Posterior cingulate gyrus (tissue), 11 donors: ENCODE data around the gene EVL.

Experiments
- DNase-seq, 10 donors: peaks; one replicate each; pipeline versions ENCODE4 v3.0.0 to v3.0.0-alpha.2; 2020 to 2021; ENCODE audit warnings: mixed read lengths in 3 of 10
- intact Hi-C: fragments of 100-400 bp; cut with DNase I; formaldehyde crosslinking; loops from one replicate; pipeline ENCODE4 v1.15.1; 2023

EVL gene

DNA sequence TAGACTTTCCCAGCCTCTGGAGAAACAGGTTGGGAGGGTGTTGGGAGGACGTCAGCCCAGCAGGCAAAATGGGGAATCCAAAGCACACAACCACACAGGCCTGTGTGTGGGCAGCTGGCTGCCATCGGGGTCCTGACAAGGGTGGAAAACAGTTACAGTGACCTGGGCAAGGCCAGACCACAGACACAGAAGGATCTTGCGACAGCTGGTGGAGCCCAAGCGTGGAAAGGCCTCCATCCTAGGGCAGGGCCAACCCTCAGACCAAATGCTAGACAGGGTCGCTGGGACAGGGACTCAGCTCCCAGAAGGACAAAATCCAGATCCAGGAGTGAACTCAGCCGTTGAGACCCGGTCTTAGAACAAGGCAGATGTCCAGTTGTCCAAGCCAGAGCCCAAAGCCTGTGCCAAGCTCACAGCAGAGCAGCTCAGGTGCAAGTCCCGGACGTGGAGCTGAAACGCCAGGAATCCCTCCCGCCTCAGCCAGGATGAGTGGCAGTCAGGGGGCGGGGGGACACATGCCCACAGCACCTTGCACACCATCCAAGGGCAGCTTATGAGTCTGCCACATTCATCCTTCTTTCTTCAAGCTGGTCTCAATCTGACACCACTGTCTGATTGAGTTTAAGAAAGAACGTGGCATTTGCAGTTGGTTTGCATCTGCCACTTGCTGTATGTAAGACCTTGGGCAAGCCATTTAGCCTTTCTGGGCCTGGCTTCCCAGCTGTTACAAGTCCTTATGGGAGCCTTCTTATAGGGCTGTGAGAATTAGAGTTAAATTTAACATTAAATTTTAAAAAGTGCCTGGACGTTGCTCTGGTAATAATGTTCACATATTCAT, 56.6 kb downstream of the EVL start:
- intact Hi-C loops: no loop called here
- DNase-seq: no peak

DNA sequence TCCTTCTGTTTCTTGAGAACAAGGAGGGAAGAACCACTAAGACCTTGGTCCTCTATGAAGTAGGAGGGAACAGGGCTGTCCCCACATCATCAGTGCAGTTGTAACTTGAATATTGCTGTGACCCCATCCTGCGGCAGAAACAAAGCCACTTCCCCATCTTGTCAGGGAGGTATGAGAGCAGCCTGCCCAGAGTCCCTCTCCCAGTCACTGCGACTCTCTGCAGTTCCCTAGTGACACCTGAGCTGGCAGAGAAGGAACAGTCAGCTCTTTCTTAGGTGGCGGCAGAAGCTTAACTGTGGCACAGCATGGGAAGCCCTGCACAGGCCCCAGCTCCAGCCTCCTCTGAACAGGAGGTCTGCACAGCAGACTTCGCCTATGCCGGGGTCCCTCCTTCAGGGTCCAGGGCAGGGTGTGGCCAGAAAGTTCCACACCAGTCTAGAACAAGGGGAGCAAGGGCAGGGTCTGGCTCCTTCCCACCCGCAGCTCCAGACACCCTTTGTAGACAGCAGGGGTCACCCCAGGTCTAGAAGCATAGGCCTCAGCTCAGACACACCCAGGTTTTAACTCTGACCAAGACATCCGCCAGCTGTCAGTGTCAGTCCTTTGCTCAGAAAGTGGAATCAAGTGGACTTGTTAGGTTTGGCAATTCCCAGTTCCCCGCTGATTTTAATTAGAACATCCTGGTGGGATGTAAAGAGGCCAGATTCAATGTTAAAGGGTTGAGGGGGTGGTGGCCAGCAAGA, 57.4 kb downstream of the EVL start:
- DNase-seq: no peak
- intact Hi-C loops: no loop called here

DNA sequence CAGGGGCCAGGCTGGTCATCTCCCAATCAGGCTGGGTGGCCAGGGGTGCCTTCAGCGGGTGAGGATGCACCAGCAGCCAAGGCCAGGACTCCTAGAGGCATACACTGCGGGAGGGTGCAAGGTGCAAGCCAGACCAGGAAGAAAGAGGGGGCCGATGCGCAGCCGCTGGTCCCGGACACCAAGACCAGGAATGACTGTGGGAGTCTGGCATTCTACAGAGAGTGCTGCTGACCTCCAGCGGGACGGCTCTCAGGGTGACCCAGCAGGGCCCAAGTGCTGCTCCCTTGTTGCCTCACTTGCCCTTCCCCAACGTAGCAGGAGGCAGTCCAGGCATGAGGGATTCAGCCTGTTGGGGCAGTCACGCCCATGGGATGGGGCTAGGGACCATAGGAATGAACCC, 58.4 kb downstream of the EVL start:
- no peak for DNase-seq
- intact Hi-C loops: no loop called here

DNA sequence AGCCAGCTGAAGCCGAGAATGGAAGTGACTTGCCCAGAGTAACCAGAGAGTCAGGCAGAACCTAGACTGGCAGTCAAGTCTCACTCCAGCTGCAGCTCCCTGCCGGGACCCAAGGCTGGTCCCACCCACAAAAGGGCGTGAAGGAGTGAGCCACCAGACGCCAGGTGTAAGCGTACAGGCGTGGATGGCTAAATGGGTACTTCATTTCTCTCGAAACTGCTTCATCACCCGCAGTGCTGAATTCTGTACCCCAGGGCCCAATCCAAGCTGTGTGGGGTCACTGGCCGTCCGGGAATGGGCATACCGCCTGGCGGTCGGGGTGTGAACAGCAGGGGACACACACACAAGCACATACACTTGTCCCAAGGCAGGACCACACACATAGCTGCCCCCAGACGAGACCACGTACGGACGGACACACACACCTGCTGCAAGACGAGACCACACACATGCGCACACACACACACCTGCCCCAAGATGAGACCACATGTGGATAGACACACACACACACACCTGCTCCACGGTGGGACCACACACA, 59.4 kb downstream of the EVL start:
- intact Hi-C loops: no loop called here
- DNase-seq: no peak

DNA sequence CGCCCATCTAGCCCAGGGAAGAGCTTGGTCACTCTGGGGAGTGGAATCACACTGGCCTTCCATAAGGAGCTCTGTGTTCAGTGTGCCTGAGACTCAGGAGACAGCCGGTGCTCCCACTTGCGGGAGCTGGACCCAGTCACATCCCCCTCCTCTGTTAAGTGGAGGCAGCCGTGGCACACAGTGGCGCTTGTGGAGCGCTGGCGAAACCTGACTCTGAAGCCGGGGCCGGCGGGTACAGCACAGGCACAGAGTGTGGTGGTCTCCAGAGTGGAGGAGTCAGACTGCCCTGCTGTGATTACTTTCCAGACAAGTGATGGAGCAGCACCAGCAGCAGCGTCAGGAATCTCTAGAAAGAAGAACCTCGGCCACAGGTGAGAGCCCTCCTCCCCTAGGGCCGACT, 61.2 kb downstream of the EVL start:
- DNase-seq: no peak
- intact Hi-C loops: no loop called here

DNA sequence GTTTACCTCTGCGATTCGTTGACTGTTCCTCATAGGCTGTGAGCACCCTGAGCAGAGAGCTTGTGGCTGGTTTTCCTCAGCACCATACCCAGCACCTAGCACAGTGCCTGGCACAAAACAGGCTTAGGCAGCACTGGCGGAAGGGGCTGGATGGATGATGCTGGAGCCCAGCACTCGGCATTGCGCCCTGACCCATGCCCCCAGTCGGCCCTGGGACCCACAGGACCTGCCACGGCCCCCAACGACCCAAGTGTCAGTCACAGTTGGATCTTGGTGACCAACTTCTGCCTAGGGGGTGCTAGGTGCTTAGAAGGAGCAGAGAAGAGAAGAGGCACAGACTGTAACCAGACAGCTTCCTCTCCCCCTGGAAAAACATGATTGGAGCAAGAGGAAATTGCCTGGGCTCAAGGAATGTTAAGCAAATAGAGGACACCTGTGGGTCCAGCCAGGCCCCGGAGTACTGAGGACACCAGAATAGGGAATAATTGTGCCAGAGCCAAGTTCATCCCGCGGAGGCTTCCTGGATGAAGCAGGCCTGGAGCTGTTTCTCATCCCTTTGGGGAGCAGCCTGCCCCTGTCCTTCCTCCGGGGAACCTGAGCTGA, 62.7 kb downstream of the EVL start:
- intact Hi-C loops: no loop called here

DNA sequence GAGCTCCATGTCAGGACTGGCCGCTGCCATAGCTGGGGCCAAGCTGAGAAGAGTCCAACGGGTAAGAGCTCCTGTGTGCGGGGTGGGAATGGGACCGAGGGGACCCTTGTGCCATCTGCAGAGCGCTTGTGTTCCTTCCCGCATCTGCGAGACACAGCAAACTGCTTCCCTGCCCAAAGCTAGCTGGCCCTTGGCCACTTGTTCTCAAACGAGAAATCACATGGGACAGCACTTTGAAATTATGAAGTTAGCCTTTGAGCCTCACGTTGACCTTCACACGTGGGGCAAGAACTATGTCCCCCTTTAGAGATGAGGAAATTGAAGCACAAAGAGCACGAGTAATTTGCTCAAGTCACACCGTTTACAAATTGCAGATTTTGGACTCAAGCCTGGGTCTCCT, 63.5 kb downstream of the EVL start:
- DNase-seq: no peak
- intact Hi-C loops: no loop called here

More for the DNA sequence above, 62.7 kb downstream of the EVL start:
- no peak for DNase-seq

DNA sequence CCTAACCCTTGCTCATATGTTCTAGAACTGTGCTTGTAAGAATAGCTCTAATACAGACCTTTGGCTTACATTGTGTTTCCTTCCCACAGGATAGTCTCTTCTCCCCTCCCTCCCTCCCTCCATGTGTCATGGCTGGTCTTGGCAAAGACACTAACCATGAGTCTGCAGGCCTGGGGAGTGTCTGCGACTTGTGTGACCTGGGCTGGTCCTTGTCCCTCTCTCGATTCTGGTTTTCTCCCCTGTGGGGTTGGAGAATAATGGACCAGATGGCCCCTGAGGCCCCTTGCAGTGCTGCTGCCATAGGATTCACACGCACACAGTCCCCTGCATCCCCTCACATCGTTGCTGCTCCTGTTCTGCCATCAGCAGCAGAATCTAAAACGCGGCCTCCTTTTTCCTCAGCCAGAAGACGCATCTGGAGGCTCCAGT, 64.0 kb downstream of the EVL start:
- DNase-seq: no peak
- intact Hi-C loops: no loop called here

DNA sequence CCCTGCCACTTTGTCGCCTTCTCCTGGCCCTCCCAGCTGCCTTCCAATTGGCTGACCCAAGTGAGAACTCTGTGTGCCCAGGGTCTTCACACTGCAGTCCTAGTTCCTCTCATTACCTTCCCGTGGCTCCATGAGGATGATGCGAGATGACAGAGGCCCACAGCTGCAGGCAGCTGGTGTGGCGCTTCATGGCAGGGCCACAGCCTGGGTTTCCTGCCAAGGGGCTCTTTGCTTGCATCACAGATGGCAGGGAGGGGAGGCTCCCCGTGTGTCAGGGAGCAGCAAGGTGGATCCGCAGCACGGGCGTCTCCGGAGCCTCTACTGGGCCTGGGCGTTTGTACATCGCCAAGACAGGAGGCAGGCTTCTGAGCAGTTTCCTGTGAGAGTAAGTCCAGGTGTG, 65.3 kb downstream of the EVL start:
- intact Hi-C loops: no loop called here
- no peak for DNase-seq

DNA sequence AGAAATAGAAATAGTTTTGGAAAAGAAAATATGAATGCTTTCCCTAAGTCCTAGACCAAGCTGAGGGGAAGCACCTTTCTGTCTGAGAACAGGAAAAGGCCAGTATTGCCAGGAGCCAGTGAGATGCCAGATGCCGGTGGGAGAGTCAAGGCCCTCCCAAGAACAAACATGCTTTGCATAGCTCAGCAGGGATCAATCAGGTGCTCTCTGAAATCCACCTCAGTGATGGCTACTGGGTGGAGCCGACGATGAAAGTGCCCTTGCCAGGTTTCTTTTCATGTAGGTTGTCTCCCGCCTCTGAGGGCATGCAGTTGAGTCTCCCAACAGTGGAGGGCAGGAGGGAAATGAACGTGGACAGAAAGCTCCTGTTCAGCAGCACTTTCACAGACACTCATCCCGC, 66.0 kb downstream of the EVL start:
- intact Hi-C loops: no loop called here
- peak in 1 of 10 donors; percentile 48 for DNase-seq

DNA sequence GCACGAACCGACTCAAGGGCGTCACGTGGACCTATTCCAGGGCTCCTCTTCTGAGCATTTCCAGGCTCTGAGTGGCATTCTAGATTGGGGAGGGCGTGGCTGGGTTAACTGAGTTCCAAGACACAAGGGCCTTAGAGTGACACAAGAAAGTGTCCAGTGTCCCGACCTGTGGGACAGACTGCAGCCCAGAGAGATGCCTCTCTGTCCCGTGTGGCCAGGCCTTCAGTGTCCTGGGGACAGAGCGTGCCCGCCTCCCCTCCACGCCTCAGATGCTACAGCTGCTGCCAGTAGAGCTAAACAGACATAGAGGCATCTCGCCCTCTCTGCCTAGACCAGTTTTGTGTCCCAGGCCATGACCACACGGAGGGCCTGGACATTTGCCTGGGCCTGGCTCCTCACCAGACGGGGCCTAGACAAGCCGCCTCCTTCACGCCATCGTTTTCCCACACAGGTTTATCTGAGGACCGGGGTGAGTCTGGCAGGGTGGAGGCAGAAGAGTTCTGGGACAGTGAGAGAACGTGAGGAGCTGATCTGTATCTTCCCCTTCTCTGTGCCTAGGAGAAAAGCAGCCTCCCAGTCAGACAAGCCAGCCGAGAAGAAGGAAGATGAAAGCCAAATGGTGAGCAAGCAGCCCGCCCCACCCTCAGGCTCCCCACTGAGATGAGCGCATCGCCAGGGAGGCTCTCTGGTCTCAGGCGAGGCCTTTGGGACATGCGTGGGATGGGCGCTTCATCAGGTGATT, 67.1 kb downstream of the EVL start:
- peak in 1 of 10 donors; percentile 39 for DNase-seq
- intact Hi-C loops: no loop called here

DNA sequence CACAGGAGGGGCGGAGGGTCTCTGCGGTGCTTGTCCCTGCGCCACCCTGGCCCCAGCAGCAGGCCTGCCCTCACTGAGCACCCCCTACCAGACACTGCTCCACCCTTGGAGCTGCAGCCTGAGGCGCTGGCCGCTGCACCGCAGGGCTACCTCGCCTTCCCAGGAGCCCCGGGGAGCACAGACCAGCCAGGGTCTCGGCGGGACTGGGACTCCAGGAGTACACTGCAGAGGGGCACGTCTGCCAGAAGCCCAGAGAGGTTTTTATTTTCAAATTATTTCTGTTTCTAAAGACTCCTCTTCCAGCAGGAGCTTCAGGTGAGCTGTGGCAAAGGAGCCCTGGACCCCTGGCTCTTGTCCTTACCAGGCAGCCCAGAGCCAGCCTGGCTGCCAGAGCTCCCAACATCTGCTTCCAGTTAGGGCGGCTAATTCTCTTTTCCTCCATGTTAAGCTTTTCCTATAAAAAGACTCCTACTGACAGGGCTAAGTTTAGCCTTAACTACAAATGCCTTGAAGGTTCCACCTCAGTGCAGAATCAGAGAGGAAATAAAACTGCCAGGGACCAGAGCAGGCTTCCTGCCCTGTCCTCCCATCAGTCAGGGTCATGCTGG, 67.8 kb downstream of the EVL start:
- no peak for DNase-seq
- intact Hi-C loops: no loop called here

DNA sequence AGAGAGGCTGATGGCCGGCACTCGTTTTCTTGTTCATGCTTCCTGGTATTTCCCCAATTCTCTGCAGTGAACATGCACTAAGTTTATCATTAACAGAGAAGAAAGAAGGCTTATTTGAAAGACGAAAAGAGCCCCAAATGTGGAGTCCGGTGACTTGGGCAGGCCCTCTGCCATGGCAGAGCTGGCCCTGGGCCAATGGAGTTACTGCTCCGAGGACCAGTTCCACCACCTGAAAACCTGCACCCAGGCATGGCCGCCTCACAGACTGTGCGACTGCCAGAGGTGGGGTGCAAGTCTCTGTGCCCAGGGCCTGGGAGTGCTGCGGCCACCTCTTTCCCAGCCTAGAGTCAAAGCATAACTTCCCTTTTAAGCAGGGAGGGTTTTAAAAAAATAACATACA, 69.4 kb downstream of the EVL start:
- no peak for DNase-seq
- intact Hi-C loops: no loop called here

DNA sequence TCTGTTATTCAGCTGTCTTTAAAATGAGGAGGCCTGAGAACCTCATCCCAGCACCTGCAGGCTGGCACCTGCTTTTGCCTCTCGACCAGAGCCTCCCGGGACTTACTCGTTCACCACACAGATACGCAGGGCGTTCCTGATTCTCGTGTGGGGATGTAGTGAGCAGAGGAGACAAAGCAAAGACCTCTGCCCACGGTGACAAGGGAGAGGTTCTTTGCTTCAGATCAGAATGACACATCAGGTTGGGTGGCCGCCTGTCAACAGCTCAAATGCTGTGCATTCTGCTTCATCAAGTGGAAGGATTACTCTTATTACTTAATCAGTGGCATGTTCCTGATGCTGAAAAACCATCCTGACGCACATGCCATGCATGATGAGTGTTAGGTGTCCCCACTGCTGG, 69.9 kb downstream of the EVL start:
- no peak for DNase-seq
- intact Hi-C loops: no loop called here

DNA sequence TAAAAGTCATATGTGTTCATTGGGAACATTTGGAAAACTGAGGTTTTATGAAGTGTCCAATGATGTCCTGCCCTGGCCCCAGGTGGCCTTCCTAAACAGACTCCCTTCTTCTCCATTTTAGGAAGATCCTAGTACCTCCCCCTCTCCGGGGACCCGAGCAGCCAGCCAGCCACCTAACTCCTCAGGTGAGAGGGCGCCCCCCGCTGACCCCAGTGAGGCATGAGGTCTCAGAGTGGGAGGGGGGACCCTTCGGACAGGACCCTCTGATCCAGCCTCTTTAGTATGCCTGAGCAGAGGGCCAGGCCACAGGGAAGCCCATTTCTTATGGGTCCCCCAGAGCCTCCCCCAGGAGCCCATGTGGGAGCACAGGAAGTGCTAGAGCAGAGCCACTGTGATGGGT, 70.6 kb downstream of the EVL start:
- DNase-seq: no peak
- intact Hi-C loops: no loop called here

DNA sequence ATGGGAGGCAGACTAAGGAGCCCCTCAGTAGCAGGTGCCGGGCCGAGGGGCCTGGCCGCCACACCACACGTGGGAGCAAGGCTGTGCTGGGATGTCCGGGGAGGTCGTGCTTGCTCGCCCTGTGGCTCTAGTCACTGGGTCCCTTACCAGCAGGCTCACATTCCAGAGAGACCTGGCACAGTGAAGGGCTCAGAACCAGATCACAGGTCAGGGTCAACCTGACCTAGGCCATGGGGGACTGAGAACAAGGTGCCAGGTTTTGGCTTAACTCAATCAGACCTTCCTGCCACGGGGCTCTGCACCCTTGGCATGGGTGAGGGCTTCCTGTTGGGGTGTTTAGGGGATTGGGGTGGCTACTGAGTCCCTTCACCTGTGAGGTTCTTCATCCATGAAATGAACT, 72.0 kb downstream of the EVL start:
- intact Hi-C loops: no loop called here
- DNase-seq: no peak

DNA sequence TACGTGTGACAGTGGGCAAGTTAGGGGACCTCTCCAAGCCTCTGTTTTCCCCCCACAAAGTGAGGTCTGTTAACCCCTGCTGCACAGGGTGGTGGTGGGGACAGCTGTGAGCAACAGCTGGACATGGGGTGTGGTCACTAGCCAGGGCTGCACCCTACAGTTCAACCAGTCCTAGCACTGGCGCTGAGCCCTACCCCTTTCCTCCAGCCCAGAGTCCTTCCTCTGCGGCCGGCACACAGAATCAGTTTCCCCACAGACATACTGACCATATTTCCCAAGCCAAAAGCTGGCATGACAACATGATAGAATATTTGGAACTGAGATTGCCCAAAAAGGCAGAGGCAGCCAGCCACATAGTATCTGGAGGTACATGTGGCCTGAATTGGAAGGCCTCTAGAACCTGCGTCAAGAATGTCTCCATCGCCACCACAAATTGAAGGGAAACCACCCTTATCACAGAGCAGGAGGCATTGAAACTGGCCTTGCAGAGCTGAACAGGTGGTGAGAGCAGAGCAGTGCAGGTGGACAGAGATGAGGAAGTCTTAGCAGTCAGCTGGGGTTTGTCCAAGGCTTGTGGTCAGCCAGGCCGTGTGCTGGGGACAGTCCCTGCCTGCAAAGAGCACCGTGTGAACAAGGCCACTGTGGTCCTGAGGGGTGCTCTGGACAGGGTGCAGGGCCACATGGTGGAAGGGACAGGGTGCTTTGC, 73.0 kb downstream of the EVL start:
- DNase-seq: no peak
- intact Hi-C loops: no loop called here

DNA sequence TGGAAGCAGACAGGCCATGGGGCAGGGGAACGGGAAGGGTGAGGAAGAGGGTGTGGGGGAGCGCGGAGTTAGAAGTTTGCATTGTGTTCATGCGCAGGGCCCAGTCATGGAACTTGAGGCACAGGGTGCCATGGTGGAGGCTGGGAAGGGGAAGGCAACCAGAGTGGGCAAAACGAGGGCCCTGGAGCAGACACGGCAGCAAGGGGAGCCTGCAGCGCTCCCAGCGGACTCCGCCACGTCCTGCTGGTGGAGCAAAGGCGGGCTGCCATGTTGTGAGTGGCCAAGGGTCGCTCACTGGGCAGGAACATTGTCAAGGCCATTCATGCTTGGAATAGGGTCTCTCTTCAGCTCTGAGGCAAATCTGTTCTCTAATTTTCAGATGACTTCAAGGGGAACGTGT, 73.7 kb downstream of the EVL start:
- no peak for DNase-seq
- intact Hi-C loops: no loop called here

DNA sequence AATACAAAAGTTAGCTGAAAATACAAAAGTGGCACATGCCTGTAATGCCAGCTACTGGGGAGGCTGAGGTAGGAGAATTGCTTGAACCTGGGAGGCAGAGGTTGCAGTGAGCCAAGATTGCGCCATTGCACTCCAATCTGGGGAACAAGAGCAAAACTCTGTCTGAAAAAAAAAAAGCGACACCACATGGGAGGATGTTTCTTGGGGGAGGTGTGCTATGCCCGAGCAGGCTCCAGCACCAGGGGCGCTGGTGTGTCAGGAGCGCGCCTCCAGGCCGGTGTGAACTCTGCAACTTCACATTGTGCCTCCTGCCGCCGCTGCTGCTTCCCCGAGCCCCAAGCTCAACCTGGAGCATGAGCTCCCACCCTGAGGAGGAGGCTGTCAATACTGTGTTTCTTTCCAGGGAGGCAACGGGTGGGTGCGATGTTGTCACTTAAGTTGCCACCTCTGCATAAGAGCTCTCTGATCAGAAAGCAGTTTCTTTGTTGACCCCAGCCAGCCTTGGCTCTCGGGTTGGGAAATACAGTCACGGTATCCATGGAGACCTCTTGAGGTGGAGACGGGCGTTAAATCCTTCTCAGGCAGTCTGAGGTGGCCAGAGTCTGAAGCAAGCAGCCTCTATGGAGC, 75.3 kb downstream of the EVL start:
- DNase-seq: peak in 1 of 10 donors; percentile 41
- intact Hi-C loops: no loop called here
